Esophagus muscularis mucosa (tissue), 4 donors: ENCODE results near the gene BHMT2.

Source experiments
- EP300 ChIP-seq: sonication (generic); formaldehyde crosslinking; IDR thresholded peaks from one replicate; pipeline ENCODE4 v1.6.1; 2017; ENCODE audit warnings: antibody characterized with exemption
- POLR2A ChIP-seq: fragments of 450-650 bp; IDR thresholded peaks from one replicate; pipeline ENCODE4 v1.6.1; 2017; ENCODE audit warnings: antibody characterized with exemption, moderate library complexity, mild to moderate bottlenecking, low read depth
- POLR2AphosphoS5 ChIP-seq, 2 donors: sonication (generic); formaldehyde crosslinking; IDR thresholded peaks; one replicate each; pipeline ENCODE4 v1.6.1; 2017; ENCODE audit warnings: antibody characterized with exemption in 2 of 2
- TF ChIP-seq, protein P1 (sequence below), 3 experiments: fragments of 200-600 bp in 2 of 3; fragments of 450-650 bp in 1 of 3; sonication (generic) in 2 of 3; IDR thresholded peaks; one replicate each; pipeline ENCODE4 v1.5.1; 2017 to 2019; ENCODE audit warnings: antibody characterized with exemption in 3 of 3, mild to moderate bottlenecking in 2 of 3, moderate library complexity in 1 of 3

DNA sequence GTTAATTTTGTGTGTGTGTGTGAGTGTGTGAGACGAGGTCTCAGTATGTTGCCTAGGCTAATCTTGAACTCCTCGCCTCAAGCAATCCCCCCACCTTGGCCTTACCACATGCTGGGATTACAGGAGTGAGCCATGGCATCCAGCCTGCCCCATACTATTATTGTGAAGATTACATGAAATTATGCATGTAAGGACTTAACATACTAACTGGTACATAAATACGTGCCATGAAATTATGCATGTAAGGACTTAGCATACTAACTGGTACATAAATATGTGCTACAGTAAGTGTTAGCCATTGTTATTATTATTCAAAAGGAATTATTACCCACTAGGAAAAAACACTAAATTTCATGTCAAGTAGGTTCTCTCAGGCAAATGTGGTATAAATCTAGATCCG lies 16.2 kb upstream of the BHMT2 start:
- no peak for TF ChIP-seq POLR2AphosphoS5 (IDR thresholded peaks at IDR 0.05)
- no peak for TF ChIP-seq EP300
- TF ChIP-seq POLR2A: no peak
- TF ChIP-seq, protein P1, sequence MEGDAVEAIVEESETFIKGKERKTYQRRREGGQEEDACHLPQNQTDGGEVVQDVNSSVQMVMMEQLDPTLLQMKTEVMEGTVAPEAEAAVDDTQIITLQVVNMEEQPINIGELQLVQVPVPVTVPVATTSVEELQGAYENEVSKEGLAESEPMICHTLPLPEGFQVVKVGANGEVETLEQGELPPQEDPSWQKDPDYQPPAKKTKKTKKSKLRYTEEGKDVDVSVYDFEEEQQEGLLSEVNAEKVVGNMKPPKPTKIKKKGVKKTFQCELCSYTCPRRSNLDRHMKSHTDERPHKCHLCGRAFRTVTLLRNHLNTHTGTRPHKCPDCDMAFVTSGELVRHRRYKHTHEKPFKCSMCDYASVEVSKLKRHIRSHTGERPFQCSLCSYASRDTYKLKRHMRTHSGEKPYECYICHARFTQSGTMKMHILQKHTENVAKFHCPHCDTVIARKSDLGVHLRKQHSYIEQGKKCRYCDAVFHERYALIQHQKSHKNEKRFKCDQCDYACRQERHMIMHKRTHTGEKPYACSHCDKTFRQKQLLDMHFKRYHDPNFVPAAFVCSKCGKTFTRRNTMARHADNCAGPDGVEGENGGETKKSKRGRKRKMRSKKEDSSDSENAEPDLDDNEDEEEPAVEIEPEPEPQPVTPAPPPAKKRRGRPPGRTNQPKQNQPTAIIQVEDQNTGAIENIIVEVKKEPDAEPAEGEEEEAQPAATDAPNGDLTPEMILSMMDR (IDR thresholded peaks at IDR 0.05): no peak
